ENCODE data around the gene GSTK1.

The GSTK1 gene

DNA sequence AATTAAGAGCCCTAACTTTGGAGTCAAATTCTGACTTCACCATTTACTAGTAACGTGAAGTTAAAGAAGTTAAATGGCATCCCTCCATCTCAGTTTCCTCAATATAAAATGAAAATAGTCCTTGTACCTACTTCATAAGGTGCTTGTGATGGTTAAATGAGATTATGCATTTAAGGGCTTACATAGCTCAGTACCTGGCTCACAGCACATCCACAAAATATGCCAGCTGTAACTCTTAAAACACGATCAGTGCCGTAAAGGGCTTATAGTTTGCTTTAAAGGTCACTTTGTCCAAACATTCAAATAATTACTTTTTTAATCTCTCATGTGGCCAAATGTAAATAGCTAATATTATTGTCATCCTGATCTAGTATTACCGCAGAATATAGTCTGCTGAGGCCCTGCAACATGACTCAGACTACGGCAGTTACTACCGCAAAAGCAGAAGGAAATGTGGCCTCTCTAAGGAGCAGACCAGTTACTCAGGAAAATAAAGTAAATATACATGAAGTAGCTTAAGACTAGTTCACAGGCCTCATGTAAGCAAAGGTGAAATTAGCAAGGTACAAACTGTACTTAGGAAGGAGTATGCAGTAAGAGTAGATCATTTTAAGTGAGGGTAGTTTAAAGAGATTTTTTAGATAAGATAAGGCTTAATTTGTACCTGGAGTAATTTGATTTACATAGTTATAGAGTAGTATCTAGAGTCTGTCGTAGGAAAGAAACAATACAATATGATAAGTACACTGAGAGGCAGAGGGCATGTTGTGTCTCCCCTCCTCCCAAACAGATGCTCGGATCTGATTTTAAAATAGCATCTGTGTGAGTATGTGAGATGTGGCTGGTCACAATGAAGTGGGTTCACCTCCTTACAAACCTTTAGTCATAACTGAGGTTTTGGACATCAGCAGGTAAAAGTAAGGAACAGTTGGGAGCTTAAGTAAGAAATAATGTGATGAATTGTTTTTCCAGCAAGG lies 38.0 kb downstream of the GSTK1 start:
- DNase-seq: no peak

DNA sequence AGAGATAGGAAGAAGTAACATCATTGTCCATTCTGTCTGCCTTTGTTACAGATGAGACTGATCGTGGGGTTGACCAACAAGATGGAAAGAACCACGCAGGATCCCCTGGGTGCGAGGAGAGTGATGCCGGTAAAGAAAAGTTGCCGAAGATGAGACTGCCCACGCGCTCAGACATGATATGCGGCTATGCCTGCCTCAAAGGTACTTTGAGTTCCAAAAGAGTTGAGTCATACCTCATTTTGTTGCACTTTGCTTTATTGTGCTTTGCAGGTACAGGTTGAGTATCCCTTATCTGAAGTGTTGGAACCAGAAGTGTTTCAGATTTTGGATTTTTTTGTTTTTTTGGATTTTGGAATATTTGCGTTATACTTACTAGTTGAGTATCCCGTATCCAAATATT lies 40.5 kb downstream of the GSTK1 start:
- no peak for DNase-seq

DNA sequence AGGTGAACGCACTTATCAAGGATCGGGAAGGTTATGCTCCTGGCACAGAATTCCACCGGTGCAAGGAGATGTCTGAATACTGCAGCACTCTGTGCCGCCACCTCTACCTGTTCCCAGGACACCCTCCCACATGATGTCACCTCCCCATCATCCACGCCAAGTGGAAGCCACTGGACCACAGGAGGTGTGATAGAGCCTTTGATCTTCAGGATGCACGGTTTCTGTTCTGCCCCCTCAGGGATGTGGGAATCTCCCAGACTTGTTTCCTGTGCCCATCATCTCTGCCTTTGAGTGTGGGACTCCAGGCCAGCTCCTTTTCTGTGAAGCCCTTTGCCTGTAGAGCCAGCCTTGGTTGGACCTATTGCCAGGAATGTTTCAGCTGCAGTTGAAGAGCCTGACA lies 41.7 kb downstream of the GSTK1 start:
- no peak for DNase-seq

DNA sequence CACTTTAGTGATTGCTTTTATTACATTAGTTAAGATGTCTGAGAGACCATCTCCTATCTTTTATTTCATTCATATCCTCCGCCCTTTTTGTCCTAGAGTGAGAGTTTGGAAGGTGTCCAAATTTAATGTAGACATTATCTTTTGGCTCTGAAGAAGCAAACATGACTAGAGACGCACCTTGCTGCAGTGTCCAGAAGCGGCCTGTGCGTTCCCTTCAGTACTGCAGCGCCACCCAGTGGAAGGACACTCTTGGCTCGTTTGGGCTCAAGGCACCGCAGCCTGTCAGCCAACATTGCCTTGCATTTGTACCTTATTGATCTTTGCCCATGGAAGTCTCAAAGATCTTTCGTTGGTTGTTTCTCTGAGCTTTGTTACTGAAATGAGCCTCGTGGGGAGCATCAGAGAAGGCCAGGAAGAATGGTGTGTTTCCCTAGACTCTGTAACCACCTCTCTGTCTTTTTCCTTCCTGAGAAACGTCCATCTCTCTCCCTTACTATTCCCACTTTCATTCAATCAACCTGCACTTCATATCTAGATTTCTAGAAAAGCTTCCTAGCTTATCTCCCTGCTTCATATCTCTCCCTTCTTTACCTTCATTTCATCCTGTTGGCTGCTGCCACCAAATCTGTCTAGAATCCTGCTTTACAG lies 42.3 kb downstream of the GSTK1 start:
- no peak for DNase-seq

DNA sequence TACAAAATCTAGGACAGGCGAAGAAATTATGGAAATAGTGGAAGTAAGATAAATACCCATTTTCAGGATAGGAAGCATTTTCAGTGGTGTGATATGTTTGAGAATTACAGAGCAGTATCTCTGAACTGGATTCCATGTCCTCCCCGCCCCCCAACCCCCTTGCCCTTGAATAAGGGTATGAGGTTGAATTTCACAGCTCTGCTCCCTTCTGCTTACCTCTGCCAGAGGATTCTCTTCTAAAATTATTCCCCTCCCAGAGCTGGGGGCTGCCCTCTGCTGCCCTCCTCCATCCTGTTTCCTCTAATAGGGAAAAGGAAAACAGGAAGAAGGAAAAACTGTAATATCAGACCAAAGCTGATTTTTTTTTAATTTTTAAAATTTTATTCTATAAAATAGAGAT lies 45.4 kb downstream of the GSTK1 start:
- DNase-seq: no peak

DNA sequence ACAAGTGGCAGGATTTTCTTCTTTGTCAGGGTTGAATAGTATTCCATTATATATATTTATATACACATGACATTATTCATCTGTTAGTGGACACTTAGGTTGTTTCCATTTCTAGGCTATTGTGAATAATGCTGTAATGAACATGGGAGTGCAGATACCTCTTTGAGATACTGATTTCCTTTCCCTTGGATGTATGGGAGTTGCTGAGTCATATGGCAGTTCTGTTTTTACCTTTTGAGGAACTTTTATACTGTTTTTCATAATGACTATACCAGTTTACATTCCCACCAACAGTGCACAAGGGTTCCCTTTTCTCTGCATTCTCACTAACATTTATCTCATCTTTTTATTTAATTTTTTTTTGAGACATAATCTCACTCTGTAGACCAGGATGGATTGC lies 50.9 kb downstream of the GSTK1 start:
- DNase-seq: no peak

DNA sequence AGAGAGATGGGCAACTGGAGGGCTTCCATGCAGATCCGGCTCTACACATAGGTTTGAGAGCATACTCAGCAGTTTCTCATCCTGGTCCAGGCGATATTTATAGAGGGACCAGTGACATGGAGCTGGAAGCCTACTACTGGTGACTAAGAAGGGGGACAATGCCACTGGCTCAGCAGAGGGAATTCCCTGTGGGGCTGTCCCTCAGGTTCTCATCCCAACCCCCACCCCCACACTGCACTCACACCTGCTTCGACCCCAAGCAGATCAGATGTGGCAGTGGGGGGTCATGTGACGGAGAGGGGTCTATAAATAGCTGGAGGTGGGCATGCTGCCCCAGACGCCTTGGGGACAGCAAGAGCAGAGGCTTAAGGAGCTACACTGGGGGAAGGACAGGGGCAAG lies 52.5 kb downstream of the GSTK1 start, which contains the start of gene CLCN1:
TSS of gene CLCN1 (plus strand) at position 336 of the 400 bp plus-strand sequence. CDS start 102 bp downstream, outside the sequence.
- no peak for DNase-seq

DNA sequence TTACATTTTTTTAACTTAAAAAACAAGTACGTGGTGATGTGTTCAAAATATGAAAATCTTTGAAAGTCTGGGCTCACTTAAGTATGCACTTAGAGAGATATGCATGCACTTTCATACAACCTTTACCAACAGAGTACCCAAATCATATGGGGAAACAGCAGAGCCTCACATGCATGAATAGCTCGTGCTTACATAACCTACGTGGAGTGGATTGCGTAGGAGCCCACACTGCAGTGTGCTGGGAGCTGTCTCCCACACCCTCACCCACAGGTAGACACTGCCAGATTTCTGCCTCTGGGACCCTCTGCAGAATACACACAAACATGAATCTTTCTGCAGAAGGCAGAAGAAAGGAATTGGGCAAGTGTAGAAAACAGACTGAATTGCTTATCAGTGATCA lies 53.3 kb downstream of the GSTK1 start:
- no peak for DNase-seq

DNA sequence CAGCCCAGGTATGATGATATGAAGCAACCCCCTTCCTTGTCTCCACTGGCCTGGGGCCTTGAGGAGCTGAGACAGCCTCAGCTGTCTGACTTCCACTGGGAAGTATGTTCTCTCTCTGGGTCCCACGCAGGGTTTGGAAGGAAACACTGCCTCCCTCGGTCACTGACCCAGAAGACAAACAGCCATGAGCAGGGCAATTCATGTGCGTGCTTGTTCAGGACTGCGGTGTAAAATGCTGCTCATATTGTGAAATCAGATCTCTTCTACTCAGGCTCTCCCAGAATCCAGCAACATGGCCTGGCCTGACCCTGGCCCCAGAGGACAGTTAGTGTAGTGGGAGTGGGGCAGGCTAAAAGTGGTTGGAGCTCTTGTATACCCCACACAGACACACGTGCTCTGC lies 55.4 kb downstream of the GSTK1 start:
- no peak for DNase-seq
